B cell (primary cell): ENCODE results near the gene RFX4.

ENCODE experiments used
- CTCF ChIP-seq: fragments of 200-600 bp; IDR thresholded peaks from one replicate; pipeline ENCODE4 v1.8.0; 2022; ENCODE audit warnings: antibody characterized with exemption, mild to moderate bottlenecking
- EZH2 ChIP-seq: IDR thresholded peaks from 2 replicates; pipeline ENCODE4 v1.6.1; 2012; ENCODE audit warnings: borderline replicate concordance, low read depth, mild to moderate bottlenecking, moderate library complexity, low read length; ENCODE audit not compliant: insufficient read depth, poor library complexity, severe bottlenecking

- TF ChIP-seq CTCF (no peak), EZH2 (no peak)
Observed at GRCh38 chr12:106672314-106673025, 89.7 kb downstream of the RFX4 start.
